DOHH2 (cell line): ENCODE data around the gene VWA7.

Experiments used
- EZH2phosphoT487 ChIP-seq: fragments of 200-600 bp; sonication (generic); IDR thresholded peaks from 2 replicates; pipeline ENCODE4 v1.6.1; 2017; ENCODE audit warnings: borderline replicate concordance, mild to moderate bottlenecking, antibody characterized with exemption, low read length, moderate library complexity, mixed read lengths
- TF ChIP-seq, protein P1 (sequence below): fragments of 200-600 bp; sonication (generic); IDR thresholded peaks from one replicate; pipeline ENCODE4 v1.5.1; 2014; ENCODE audit warnings: antibody characterized with exemption, mild to moderate bottlenecking, low read depth, low read length; ENCODE audit not compliant: poor library complexity, severe bottlenecking

DNA sequence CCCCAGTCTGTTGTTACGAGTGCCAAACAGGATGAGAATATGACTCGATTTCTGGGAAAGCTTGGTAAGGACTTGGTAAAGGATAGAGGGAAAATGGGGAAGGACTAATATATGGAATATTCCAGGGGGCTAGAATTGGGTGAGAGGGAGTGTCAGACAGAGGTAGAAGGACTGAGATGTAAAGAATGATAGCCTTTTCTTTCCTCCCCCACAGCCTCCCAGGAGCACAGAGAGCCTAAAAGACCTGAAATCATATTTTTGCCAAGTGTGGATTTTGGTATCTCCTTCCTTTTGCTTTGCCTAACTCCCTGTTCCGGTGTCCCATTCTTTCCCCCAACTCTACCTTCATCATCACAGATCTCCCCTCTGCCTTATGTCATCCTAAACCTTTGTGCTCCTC is 34.2 kb downstream of the VWA7 start:
- TF ChIP-seq, protein P1, sequence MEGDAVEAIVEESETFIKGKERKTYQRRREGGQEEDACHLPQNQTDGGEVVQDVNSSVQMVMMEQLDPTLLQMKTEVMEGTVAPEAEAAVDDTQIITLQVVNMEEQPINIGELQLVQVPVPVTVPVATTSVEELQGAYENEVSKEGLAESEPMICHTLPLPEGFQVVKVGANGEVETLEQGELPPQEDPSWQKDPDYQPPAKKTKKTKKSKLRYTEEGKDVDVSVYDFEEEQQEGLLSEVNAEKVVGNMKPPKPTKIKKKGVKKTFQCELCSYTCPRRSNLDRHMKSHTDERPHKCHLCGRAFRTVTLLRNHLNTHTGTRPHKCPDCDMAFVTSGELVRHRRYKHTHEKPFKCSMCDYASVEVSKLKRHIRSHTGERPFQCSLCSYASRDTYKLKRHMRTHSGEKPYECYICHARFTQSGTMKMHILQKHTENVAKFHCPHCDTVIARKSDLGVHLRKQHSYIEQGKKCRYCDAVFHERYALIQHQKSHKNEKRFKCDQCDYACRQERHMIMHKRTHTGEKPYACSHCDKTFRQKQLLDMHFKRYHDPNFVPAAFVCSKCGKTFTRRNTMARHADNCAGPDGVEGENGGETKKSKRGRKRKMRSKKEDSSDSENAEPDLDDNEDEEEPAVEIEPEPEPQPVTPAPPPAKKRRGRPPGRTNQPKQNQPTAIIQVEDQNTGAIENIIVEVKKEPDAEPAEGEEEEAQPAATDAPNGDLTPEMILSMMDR = no peak
- no peak for TF ChIP-seq EZH2phosphoT487
